NB4 (cell line): ENCODE measurements around the gene CTBP2.

Experiments used
- POLR2A ChIP-seq: IDR thresholded peaks from 2 replicates; pipeline ENCODE4 v1.6.1; 2011; ENCODE audit warnings: mild to moderate bottlenecking; ENCODE audit not compliant: insufficient read length; ENCODE audit errors: extremely low read depth
- TF ChIP-seq, protein P1 (sequence below): IDR thresholded peaks from 2 replicates; pipeline ENCODE4 v1.6.1; 2011; ENCODE audit warnings: low read depth, low read length
- TF ChIP-seq, protein P2 (sequence below): IDR thresholded peaks from one replicate; pipeline ENCODE4 v1.5.1; 2012; ENCODE audit warnings: low read depth, low read length

DNA sequence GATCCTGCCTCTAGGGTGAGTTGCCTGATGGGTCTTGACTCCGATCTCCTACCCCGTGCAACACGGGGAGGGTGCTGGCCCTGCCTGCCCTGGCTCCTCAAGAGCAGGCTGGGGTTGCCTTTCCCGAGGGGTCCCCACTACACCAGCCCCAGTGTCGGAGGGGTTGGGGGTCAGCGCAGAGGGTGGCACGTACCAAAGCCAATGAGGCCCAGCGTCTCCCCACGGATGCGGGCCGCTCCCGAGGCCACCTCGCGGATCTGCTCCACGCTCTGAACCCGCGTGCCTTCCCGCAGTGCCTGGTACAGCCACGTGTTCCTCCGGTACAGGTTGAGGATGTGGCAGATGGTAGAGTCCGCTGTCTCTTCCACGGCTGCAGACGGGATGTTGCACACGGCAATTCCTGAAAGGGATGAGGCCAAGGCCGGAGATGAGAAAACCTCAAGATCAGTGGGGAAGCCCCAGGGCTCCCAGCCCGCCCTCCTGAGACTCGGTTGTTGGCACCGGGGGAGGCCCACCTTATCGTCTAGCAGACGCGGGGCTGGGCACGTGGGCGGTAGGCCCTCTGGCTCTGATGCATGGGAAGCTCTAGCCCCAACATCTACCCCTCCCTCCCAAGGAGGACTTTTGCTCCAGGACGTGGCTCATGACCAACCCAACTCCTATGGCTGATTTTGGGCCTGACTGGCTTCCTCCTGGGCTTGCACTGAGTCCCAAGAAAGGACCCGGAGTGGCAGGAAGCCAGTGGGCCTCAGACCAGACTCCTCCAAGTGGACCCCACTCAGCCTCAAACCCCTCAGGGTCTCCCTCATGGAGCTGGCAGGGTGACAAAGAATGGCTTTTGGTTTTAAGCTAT, 162.4 kb downstream of the CTBP2 start:
- TF ChIP-seq, protein P1, sequence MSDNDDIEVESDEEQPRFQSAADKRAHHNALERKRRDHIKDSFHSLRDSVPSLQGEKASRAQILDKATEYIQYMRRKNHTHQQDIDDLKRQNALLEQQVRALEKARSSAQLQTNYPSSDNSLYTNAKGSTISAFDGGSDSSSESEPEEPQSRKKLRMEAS: no peak
- TF ChIP-seq, protein P2, sequence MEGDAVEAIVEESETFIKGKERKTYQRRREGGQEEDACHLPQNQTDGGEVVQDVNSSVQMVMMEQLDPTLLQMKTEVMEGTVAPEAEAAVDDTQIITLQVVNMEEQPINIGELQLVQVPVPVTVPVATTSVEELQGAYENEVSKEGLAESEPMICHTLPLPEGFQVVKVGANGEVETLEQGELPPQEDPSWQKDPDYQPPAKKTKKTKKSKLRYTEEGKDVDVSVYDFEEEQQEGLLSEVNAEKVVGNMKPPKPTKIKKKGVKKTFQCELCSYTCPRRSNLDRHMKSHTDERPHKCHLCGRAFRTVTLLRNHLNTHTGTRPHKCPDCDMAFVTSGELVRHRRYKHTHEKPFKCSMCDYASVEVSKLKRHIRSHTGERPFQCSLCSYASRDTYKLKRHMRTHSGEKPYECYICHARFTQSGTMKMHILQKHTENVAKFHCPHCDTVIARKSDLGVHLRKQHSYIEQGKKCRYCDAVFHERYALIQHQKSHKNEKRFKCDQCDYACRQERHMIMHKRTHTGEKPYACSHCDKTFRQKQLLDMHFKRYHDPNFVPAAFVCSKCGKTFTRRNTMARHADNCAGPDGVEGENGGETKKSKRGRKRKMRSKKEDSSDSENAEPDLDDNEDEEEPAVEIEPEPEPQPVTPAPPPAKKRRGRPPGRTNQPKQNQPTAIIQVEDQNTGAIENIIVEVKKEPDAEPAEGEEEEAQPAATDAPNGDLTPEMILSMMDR: no peak
- no peak for TF ChIP-seq POLR2A
